GM23248 (cell line): ENCODE data around the gene ITPKC. TPM values are rescaled to one million over a fixed set of nuclear protein-coding genes. Genes with fewer than 3 reads are reported as not detected.

Experiments
- DNase-seq: peaks from one replicate; pipeline ENCODE4 v3.0.0-alpha.2; 2015
- H2AFZ ChIP-seq: fragments of 200-600 bp; sonication (generic); 2 replicates; pipeline ENCODE4 v1.6.1; 2016; ENCODE audit warnings: antibody characterized with exemption
- H3F3A ChIP-seq: fragments of 200-600 bp; sonication (generic); 2 replicates; pipeline ENCODE4 v1.6.1; 2016; ENCODE audit warnings: mild to moderate bottlenecking, antibody characterized with exemption, mixed run types; ENCODE audit not compliant: insufficient read depth
- H3K27ac ChIP-seq: fragments of 200-600 bp; sonication (generic); 2 replicates; pipeline ENCODE4 v1.5.1; 2016; ENCODE audit warnings: mild to moderate bottlenecking
- H3K27me3 ChIP-seq: fragments of 200-600 bp; sonication (generic); replicated peaks from 2 replicates; pipeline ENCODE4 v1.6.1; 2016; ENCODE audit warnings: mild to moderate bottlenecking; ENCODE audit not compliant: insufficient read depth
- H3K36me3 ChIP-seq: fragments of 200-600 bp; sonication (generic); 2 replicates; pipeline ENCODE4 v1.6.1; 2016; ENCODE audit warnings: low read depth, mild to moderate bottlenecking
- H3K4me1 ChIP-seq: fragments of 200-600 bp; sonication (generic); 2 replicates; pipeline ENCODE4 v1.6.1; 2016; ENCODE audit warnings: mild to moderate bottlenecking; ENCODE audit not compliant: insufficient read depth
- H3K4me2 ChIP-seq: fragments of 200-600 bp; sonication (generic); one replicate; pipeline ENCODE4 v1.6.1; 2016; ENCODE audit warnings: mild to moderate bottlenecking; ENCODE audit not compliant: unreplicated experiment
- H3K4me3 ChIP-seq: fragments of 200-600 bp; sonication (generic); 2 replicates; pipeline ENCODE4 v1.5.1; 2016; ENCODE audit warnings: mild to moderate bottlenecking
- H3K79me2 ChIP-seq: fragments of 200-600 bp; sonication (generic); 2 replicates; pipeline ENCODE4 v1.6.1; 2016; ENCODE audit warnings: mild to moderate bottlenecking; ENCODE audit not compliant: insufficient read depth
- H3K9ac ChIP-seq: fragments of 200-600 bp; sonication (generic); 2 replicates; pipeline ENCODE4 v1.6.1; 2016; ENCODE audit warnings: mild to moderate bottlenecking
- H3K9me2 ChIP-seq: fragments of 200-600 bp; sonication (generic); 2 replicates; pipeline ENCODE4 v1.6.1; 2016; ENCODE audit warnings: mixed run types, mild to moderate bottlenecking, moderate library complexity; ENCODE audit not compliant: insufficient read depth
- H3K9me3 ChIP-seq: fragments of 200-600 bp; sonication (generic); one replicate; pipeline ENCODE4 v1.6.1; 2017; ENCODE audit warnings: low read depth
- H4K20me1 ChIP-seq: fragments of 200-600 bp; sonication (generic); 2 replicates; pipeline ENCODE4 v1.6.0; 2016; ENCODE audit not compliant: insufficient read depth
- EZH2 ChIP-seq: fragments of 200-600 bp; sonication (generic); IDR thresholded peaks from 2 replicates; pipeline ENCODE4 v1.6.1; 2018; ENCODE audit warnings: antibody characterized with exemption, mild to moderate bottlenecking; ENCODE audit not compliant: insufficient read depth, poor library complexity, severe bottlenecking
- EZH2phosphoT487 ChIP-seq: fragments of 200-600 bp; sonication (generic); IDR thresholded peaks from 2 replicates; pipeline ENCODE4 v1.6.1; 2018; ENCODE audit warnings: antibody characterized with exemption, moderate library complexity, mild to moderate bottlenecking, low read depth; ENCODE audit not compliant: insufficient read depth
- WGBS, 2 experiments: methylation state at CpG; one replicate each; pipeline ENCODE4 v1.1.6; 2015 to 2017; ENCODE audit warnings: low lambda C conversion rate in 2 of 2, low coverage in 1 of 2; ENCODE audit errors: missing lambda C conversion rate in 2 of 2; 5-methylcytosine and 5-hydroxymethylcytosine counted together
- in situ Hi-C: fragments of 300-500 bp; cut with MboI; formaldehyde crosslinking; loops from 2 replicates; pipeline ENCODE4 v1.15.0; 2020
- polyA plus RNA-seq: library from polyadenylated mRNA; unstranded; fragments of >200 nt; fragmentation: Nextera tagmentation; extraction: Ambion mirVana; gene quantifications from 2 replicates; pipeline ENCODE4 v1.2.1, GENCODE V29; 2016
- total RNA-seq: library from RNA; depleted of rRNA; stranded (reverse); fragments of >200 nt; shearing (Covaris generic); gene quantifications from 2 replicates; pipeline ENCODE4 v1.2.3, GENCODE V29; 2014

The ITPKC gene
- total and polyA plus RNA-seq, 2 experiments from 2014 or later, result 10.4 to 19.9 TPM

- Histone ChIP-seq H2AFZ (peak overlapping the region; percentile 66), H4K20me1 (no peaks in the 10 kb centered on the region), H3K4me3 (peak overlapping the region; percentile 88), H3F3A (peaks cover 5% of the 10 kb centered on the region; the same call in 1 of the 2 replicates), H3K79me2 (peaks cover 40% of the 10 kb centered on the region), H3K9ac (peak overlapping the region; percentile 100), H3K4me1 (peaks cover 17% of the 10 kb centered on the region), H3K27ac (peak overlapping the region; percentile 89), H3K9me3 (no peaks in the 10 kb centered on the region), H3K4me2 (peak overlapping the region; percentile 83), H3K27me3 (no peaks in the 10 kb centered on the region), H3K9me2 (no peaks in the 10 kb centered on the region), H3K36me3 (peaks cover 4% of the 10 kb centered on the region; the same call in 1 of the 2 replicates)
- peak; percentile 97 for DNase-seq
- TF ChIP-seq EZH2phosphoT487 (no peak), EZH2 (no peak)
- in situ Hi-C loops, result no loop called here
- 1 to 3% methylated on average over 30 to 46 of the region's 56 CpGs for WGBS, 2 experiments
Measured at GRCh38 chr19:40690693-40691420, 26.1 kb upstream of the ITPKC start.

DNA sequence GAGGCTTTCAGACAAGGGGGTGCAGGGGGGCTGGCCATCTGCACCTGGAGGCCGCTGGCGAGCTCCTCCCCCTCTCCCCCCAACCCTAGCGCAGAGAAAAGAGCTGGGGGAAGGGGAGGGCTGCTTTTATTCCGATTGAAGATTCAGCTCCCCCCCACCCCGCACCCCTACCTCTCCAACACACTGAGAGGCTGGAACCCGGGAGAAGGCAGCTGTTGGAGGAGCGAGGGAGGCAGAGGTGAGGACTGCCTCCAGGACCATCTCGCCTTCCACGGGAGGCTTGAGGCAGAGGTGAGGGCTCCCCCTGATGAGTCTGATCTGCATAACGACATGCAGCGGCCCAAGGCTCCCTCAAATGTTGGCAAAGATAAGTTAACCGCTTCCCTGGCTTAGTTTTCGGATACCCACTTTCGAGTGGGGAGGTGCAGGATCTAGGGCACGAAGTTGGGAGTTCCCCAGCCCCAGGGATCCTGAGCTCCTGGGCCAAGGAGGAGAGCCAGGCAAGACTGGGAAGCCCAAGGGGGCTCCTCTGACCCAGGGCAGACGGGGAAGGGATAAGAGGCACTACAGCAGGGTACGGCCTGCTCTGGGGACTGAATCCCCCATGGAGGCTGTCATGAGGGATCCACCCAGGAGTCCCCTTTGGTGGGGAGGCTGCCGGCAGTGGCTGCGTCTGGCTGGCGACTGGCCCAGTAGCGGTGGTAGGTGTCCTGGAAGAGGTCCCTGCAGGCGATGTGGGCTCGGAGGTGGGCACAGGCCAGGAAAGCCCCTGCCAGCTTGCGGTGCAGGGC lies 25.3 kb upstream of the ITPKC start:
- H3K4me2 ChIP-seq, result peak overlapping the region; percentile 83
- no peak for TF ChIP-seq EZH2
- no peak for TF ChIP-seq EZH2phosphoT487
- H3F3A ChIP-seq, result peaks cover 5% of the 10 kb centered on the region; the same call in 1 of the 2 replicates
- peak overlapping the region; percentile 89 for H3K27ac ChIP-seq
- no peaks in the 10 kb centered on the region for H4K20me1 ChIP-seq
- no peaks in the 10 kb centered on the region for H3K9me3 ChIP-seq
- H2AFZ ChIP-seq, result no peak overlapping the region
- in situ Hi-C loops, result no loop called here
- peaks cover 17% of the 10 kb centered on the region for H3K4me1 ChIP-seq
- peak; percentile 25 for DNase-seq
- H3K36me3 ChIP-seq, result no peaks in the 10 kb centered on the region
- peaks cover 37% of the 10 kb centered on the region for H3K79me2 ChIP-seq
- H3K4me3 ChIP-seq, result peak overlapping the region; percentile 88; the same call in 1 of the 2 replicates
- peak overlapping the region; percentile 100 for H3K9ac ChIP-seq
- no peaks in the 10 kb centered on the region for H3K27me3 ChIP-seq
- 68 to 83% methylated on average over 17 to 23 of the region's 24 CpGs for WGBS, 2 experiments
- no peaks in the 10 kb centered on the region for H3K9me2 ChIP-seq

DNA sequence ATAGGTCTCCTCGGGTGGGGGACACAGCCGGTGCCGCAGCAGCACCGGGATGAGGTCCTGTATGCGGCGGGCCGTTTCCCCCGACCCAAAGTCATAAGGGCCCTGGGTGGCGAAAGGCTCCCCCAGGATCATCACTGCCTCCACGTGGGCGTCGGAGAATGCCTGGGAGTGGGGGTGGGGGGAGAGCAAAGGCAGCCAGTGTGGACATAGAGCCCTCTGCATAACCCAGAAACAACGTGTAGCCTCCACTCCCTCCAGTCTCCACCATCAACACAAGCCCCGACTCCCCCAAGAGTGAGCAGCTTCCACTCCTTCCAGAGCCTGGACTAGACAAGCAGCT lies 24.7 kb upstream of the ITPKC start:
- H3K4me1 ChIP-seq, result peaks cover 15% of the 10 kb centered on the region
- peak; percentile 15 for DNase-seq

GRCh38 chr19:40693150-40693788 lies 23.6 kb upstream of the ITPKC start:
- Histone ChIP-seq H3K27ac (no peak overlapping the region), H3K4me3 (no peak overlapping the region), H3K27me3 (no peaks in the 10 kb centered on the region), H3K4me1 (peaks cover 6% of the 10 kb centered on the region), H3K4me2 (no peak overlapping the region), H3K79me2 (peaks cover 21% of the 10 kb centered on the region), H3K9me2 (no peaks in the 10 kb centered on the region), H3F3A (no peaks in the 10 kb centered on the region; the same call in 1 of the 2 replicates), H4K20me1 (no peaks in the 10 kb centered on the region), H3K36me3 (no peaks in the 10 kb centered on the region), H3K9me3 (no peaks in the 10 kb centered on the region), H3K9ac (no peak overlapping the region), H2AFZ (no peak overlapping the region)
- no peak for DNase-seq
- WGBS, 2 experiments, result 80 to 86% methylated on average over 11 of the region's 11 CpGs
- TF ChIP-seq EZH2phosphoT487 (no peak), EZH2 (no peak)
- in situ Hi-C loops, result no loop called here

More for the DNA sequence above, 24.7 kb upstream of the ITPKC start:
- Histone ChIP-seq H3K9ac (no peak overlapping the region), H3K9me3 (no peaks in the 10 kb centered on the region), H3F3A (peaks cover 5% of the 10 kb centered on the region; the same call in 1 of the 2 replicates), H3K4me2 (no peak overlapping the region), H3K9me2 (no peaks in the 10 kb centered on the region), H3K36me3 (no peaks in the 10 kb centered on the region), H3K27ac (no peak overlapping the region), H3K79me2 (peaks cover 32% of the 10 kb centered on the region), H3K4me3 (no peak overlapping the region), H2AFZ (no peak overlapping the region), H3K27me3 (no peaks in the 10 kb centered on the region), H4K20me1 (no peaks in the 10 kb centered on the region)
- in situ Hi-C loops, result no loop called here
- TF ChIP-seq EZH2phosphoT487, result no peak
- TF ChIP-seq EZH2, result no peak
- WGBS, 2 experiments, result 86% methylated on average over 14 of the region's 14 CpGs
